HT-29 (cell line): Measurements from ENCODE around the gene SYNCRIP. TPM values are rescaled to one million over a fixed set of nuclear protein-coding genes. Genes with fewer than 3 reads are reported as not detected.
"Not testable (repeated sequence)": the region's sequence is repeated elsewhere in the genome, so short reads cannot be mapped to it uniquely, and the experiment has no call there.

Experiments used
- DNase-seq: peaks from one replicate; pipeline ENCODE4 v3.0.0-alpha.2; 2015; ENCODE audit warnings: low spot score
- small RNA-seq: library from RNA; depleted of rRNA; stranded (forward); fragments of <200 nt; gene quantifications from one replicate; pipeline ENCODE3, GENCODE V24; 2014
- total RNA-seq: library from RNA; depleted of rRNA; stranded (reverse); fragments of >200 nt; shearing (Covaris generic); gene quantifications from 2 replicates; pipeline ENCODE4 v1.2.3, GENCODE V29; 2014; rRNA removed

SYNCRIP gene
- total RNA-seq, 1 experiment from 2014 or later: 59.2 TPM

DNA sequence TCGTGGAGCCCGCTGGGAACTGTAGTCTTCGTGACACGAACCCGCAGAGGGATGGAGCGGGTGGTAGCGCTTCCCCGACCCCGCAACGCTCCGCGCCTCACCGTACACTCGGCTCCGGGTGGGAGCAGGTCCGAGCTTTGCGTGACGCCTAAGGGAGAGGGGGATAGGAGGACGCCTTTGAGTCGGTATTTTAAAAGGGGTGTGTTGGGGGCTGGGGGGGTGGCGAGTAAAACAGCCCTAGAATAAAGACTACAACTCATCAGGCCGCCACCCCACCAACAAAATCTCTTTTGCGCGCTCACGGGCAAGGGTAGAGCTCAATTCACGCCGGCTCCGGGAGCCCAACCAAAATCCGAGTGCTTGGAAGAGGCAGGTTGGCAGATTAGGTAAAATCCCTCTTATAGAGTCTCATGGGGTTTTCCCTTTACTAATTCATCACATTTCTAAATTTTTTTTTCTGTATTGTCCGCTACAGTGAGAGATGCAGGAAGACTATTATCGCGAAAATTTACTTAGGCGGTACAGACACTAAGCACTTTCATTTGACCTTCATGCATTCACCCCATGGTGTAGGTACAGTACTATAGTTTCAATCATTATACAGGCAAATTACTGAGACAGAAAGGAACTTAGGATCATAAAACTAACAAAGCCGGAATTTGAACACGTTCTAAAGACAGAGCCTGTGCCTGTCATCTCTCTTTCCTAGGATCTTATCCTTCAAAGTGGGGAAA, 48.3 kb downstream of the SYNCRIP start:
- DNase-seq: peak; percentile 52

GRCh38 chr6:85593438-85594196, 49.1 kb downstream of the SYNCRIP start, which contains the start of gene SNX14:
Gene SNX14, minus strand, starts transcription at chr6:85593858. Its CDS starts 140 bp downstream, at chr6:85593718.
- DNase-seq: peak; percentile 95

- DNase-seq: no peak
Observed at GRCh38 chr6:85592033-85592432, 50.7 kb downstream of the SYNCRIP start.

DNA sequence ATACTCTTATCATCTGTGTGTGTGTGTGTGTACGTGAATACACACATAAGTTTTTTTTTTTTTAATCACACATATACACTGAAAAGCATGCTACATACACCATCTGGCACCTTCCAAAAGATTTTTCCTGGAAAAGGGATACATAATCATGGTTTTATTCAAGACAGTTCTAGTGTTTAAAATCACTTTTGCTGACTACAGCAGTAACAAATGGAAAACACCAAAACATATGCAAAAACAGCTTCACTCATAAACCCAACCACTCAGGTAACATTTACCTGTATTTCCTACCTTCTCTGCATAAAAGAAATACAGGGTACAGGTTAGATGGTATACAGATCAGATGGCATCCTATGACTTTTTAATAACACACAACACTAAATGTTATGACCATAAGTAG, 51.5 kb downstream of the SYNCRIP start:
- DNase-seq: no peak

DNA sequence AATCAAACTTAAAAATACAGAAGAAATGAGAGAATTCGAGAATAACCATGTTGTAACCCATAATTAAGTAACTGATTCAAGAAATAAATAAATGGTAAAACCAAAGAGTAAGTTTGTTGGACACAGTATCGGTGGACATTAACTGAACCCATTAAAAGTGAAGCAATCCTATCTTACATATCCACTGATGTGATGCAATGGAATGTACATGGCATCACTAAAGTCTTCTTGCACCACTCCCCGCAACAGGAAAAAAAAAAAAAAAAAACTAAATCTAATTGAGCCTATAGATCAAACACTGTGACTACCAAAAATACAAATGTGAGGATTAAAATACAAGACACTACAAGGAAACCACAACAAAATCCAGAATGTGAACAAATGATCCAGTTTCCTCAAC, 56.9 kb downstream of the SYNCRIP start:
- DNase-seq: no peak

GRCh38 chr6:85582832-85583231, 59.9 kb downstream of the SYNCRIP start:
- DNase-seq: not testable (repeated sequence)

DNA sequence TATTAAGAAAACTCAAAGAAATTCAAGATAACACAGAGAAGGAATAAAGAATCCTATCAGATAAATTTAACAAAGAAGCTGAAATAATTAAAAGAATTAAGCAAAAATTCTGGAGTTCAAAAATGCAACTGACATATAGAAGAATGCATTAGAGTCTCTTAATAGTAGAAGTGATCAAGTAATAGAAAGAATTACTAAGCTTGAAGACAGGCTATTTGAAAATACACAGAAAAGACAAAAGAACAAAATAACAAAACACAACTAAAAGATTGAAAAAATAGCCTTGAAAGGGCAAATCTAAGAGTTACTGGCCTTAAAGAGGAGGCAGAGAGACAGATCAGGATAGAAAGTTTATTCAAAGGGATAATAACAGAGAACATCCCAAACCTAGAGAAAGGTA, 61.1 kb downstream of the SYNCRIP start:
- no peak for DNase-seq

DNA sequence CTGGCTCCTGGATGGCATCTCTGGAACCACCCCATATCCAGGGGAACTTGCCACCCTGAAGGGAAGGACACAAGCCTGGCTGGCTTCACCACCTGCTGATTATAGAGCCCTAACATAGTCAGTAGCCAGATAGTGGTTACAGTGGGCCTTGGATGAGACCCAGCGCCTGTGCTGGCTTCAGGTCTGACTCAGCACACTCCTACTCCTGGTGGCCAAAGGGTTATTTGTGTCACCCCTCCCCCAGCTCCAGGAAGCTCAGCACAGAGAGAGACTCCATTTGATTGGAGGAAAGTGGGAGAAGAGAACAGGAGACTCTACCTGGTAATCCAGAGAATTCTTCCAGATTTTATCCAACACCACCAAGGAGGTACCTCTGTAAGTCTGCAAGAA, 61.8 kb downstream of the SYNCRIP start:
- no peak for DNase-seq

GRCh38 chr6:85580118-85580877, 62.4 kb downstream of the SYNCRIP start:
- DNase-seq: no peak

GRCh38 chr6:85579581-85579980, 63.1 kb downstream of the SYNCRIP start:
- no peak for DNase-seq

GRCh38 chr6:85576476-85576875, 66.2 kb downstream of the SYNCRIP start:
- no peak for DNase-seq

- peak; percentile 52 for DNase-seq
Observed at GRCh38 chr6:85574932-85575598, 67.6 kb downstream of the SYNCRIP start.

DNA sequence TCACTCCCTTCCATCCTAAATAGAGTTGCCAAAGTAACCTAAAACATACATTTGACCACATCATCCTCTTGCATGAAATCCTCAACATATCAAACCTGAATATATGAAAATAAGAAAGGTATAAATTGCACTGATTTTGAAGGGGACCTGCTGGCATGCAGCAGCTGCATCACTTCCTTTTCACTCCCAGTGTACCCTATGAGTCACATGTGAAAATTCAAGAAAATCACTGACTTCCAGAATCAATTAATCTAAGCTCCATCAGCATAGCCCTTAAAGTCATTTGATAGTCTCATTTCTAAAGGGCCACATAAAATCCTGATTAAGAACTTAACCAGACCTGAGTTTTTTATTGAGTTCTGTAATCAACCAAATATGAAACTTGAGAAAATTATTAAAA, 73.4 kb downstream of the SYNCRIP start:
- DNase-seq: no peak

DNA sequence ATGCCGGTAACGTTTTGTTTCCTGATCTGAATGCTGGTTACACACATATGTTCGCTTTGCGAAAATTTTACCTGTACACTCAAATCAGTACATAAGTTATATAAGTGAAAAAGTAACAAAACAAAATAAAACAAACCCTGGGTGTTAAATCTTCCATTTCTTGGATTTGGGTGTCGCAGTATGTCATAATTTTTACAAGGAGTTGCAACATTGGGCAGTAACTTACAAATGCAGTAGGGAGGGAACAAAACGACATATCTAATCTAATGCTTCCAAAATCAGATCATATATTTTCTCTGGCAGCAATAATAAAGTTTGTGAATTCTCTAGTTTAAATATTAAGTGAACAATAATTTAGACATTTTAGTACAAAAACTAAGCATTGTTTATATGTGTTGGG, 74.3 kb downstream of the SYNCRIP start:
- no peak for DNase-seq

- no peak for DNase-seq
Observed at GRCh38 chr6:85565736-85566135, 77.0 kb downstream of the SYNCRIP start.

DNA sequence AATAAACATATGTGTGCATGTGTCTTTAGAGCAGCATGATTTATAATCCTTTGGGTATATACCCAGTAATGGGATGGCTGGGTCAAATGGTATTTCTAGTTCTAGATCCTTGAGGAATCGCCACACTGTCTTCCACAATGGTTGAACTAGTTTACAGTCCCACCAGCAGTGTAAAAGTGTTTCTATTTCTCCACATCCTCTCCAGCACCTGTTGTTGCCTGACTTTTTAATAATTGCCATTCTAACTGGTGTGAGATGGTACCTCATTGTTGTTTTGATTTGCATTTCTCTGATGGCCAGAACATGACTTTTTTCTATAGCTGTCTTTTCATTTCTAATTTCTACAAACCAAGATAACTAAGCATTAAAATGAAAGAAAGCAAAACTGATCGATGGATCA, 78.5 kb downstream of the SYNCRIP start:
- DNase-seq: not testable (repeated sequence)

Small RNA genes within 50 kb of the gene (small RNA-seq; reads per million reads assigned to genes)
- not detected for gene SNORD50B

Other genes with a start within 250 kb of the SYNCRIP start
- gene NT5E, start 192.8 kb downstream of the SYNCRIP start, total RNA-seq: 57.4 and 74.7 TPM in 2 replicates
- 46.1 and 54.9 TPM in 2 replicates for gene SNX14, start 49.0 kb downstream of the SYNCRIP start, total RNA-seq